Ramos (cell line): Measurements from ENCODE around the gene ARL6.
"Not testable (repeated sequence)": the region's sequence is repeated elsewhere in the genome, so short reads cannot be mapped to it uniquely, and the experiment has no call there.

Source experiments
- in situ Hi-C: fragments of 300-500 bp; cut with MboI; formaldehyde crosslinking; loops from one replicate; pipeline ENCODE4 v1.14.3; 2022; ENCODE audit warnings: low sequenced_read_pairs; ENCODE audit not compliant: unreplicated experiment

Gene ARL6

GRCh38 chr3:97820780-97821179 is 56.2 kb downstream of the ARL6 start:
- in situ Hi-C loops, result no loop called here

GRCh38 chr3:97821287-97821773 is 56.8 kb downstream of the ARL6 start:
- in situ Hi-C loops, result no loop called here

GRCh38 chr3:97821774-97822358 is 57.3 kb downstream of the ARL6 start, which contains the start of gene CRYBG3:
CRYBG3 (plus strand) TSS chr3:97822011; CDS start chr3:97822207, 196 bp downstream.
- in situ Hi-C loops, result no loop called here

GRCh38 chr3:97822359-97822775 is 57.8 kb downstream of the ARL6 start:
- in situ Hi-C loops, result no loop called here

GRCh38 chr3:97823046-97824004 is 58.8 kb downstream of the ARL6 start:
- in situ Hi-C loops, result no loop called here

- in situ Hi-C loops, result no loop called here
Measured at GRCh38 chr3:97825101-97825500, 60.5 kb downstream of the ARL6 start.

GRCh38 chr3:97827741-97828471 is 63.3 kb downstream of the ARL6 start:
- in situ Hi-C loops, result no loop called here

GRCh38 chr3:97829198-97829597 is 64.6 kb downstream of the ARL6 start:
- in situ Hi-C loops, result no loop called here

- in situ Hi-C loops, result no loop called here
Measured at GRCh38 chr3:97830638-97831037, 66.1 kb downstream of the ARL6 start.

GRCh38 chr3:97831140-97831539 is 66.6 kb downstream of the ARL6 start:
- in situ Hi-C loops, result no loop called here

- in situ Hi-C loops, result not testable (repeated sequence)
Measured at GRCh38 chr3:97833184-97833583, 68.6 kb downstream of the ARL6 start.

GRCh38 chr3:97835761-97836160 is 71.2 kb downstream of the ARL6 start:
- in situ Hi-C loops, result no loop called here

- in situ Hi-C loops, result no loop called here
Measured at GRCh38 chr3:97838393-97838792, 73.8 kb downstream of the ARL6 start.

GRCh38 chr3:97839944-97840343 is 75.4 kb downstream of the ARL6 start:
- in situ Hi-C loops, result no loop called here

- in situ Hi-C loops, result no loop called here
Measured at GRCh38 chr3:97841304-97841703, 76.7 kb downstream of the ARL6 start.

- in situ Hi-C loops, result no loop called here
Measured at GRCh38 chr3:97841956-97842355, 77.4 kb downstream of the ARL6 start.

- in situ Hi-C loops, result no loop called here
Measured at GRCh38 chr3:97848779-97849178, 84.2 kb downstream of the ARL6 start.
